HepG2 (cell line): ENCODE data around the gene KNCN. TPM values are rescaled to one million over a fixed set of nuclear protein-coding genes. Genes with fewer than 3 reads are reported as not detected.

Source experiments
- ATAC-seq: fragments of 200-7000 bp; cut with Tn5 transposase; 3 replicates; pipeline ENCODE4 v1.9.1; 2020; ENCODE audit warnings: mild to moderate bottlenecking, moderate library complexity
- BruUV-seq: library from RNA; stranded (reverse); fragments of 400-500 nt; replicated peaks from 2 replicates; lab custom pipeline; 2021; lab: Mats Ljungman, UMichigan
- CTCF ChIA-PET: fragments of 300-600 bp; formaldehyde crosslinking; extraction: SDS; loops from one replicate; lab custom pipeline; 2021; ENCODE audit warnings: low total read pairs, inconsistent platforms, low intra/inter-chr PET ratio; lab: Yijun Ruan, JAX
- POLR2A ChIA-PET: fragments of 350-600 bp; sonication (Branson Sonifier 250); formaldehyde crosslinking; loops from one replicate; lab custom pipeline; 2020; ENCODE audit warnings: antibody characterized with exemption, inconsistent platforms; lab: Yijun Ruan, JAX
- DNase-seq: peaks from one replicate; pipeline ENCODE4 v3.0.0-alpha.2; 2015; ENCODE audit warnings: low spot score
- FAIRE-seq: peaks from 3 replicates; lab custom pipeline; 2011; peaks lifted over from hg19 to GRCh38; lab: Jason Lieb, UNC
- H2AFZ ChIP-seq: one replicate; pipeline ENCODE4 v1.6.1; 2011; ENCODE audit warnings: low read length, inconsistent platforms
- H3K27ac ChIP-seq: fragments of 300-600 bp; 3 replicates; pipeline ENCODE4 v1.8.0; 2011; ENCODE audit warnings: mixed run types, mild to moderate bottlenecking, mixed read lengths, low read length, inconsistent platforms; ENCODE audit not compliant: insufficient read depth; ENCODE audit errors: extremely low read length
- H3K27me3 ChIP-seq, 2 experiments: fragments of 200-600 bp in 1 of 2; 2 replicates in 1 of 2; 3 replicates in 1 of 2; pipeline versions ENCODE4 v1.6.0 to v1.8.0; 2011; ENCODE audit warnings: low read length in 2 of 2, mild to moderate bottlenecking in 2 of 2, moderate library complexity in 2 of 2, inconsistent platforms in 1 of 2; ENCODE audit not compliant: insufficient read depth in 2 of 2, control insufficient read depth in 1 of 2
- H3K36me3 ChIP-seq, 2 experiments: fragments of 200-600 bp in 1 of 2; replicated peaks in 1 of 2; 2 replicates in 1 of 2; 3 replicates in 1 of 2; pipeline versions ENCODE4 v1.5.1 to v1.8.0; 2011; ENCODE audit warnings: low read length in 2 of 2, inconsistent platforms in 1 of 2; ENCODE audit not compliant: insufficient read depth in 2 of 2, control insufficient read depth in 1 of 2
- H3K4me1 ChIP-seq: 2 replicates; pipeline ENCODE4 v1.5.1; 2012; ENCODE audit warnings: low read length, inconsistent platforms; ENCODE audit not compliant: insufficient read depth
- H3K4me2 ChIP-seq: 2 replicates; pipeline ENCODE4 v1.6.0; 2011; ENCODE audit warnings: low read depth, low read length, inconsistent platforms
- H3K4me3 ChIP-seq, 3 experiments: fragments of 200-600 bp in 1 of 3; sonication (generic), shearing (Covaris generic) in 1 of 3; replicated peaks in 1 of 3; 2 replicates each; pipeline ENCODE4 v1.5.1; 2011 to 2016; ENCODE audit warnings: low read length in 3 of 3, inconsistent platforms in 2 of 3, low read depth in 2 of 3, mild to moderate bottlenecking in 2 of 3, control low read depth in 1 of 3, mixed read lengths in 1 of 3; ENCODE audit not compliant: insufficient read depth in 1 of 3
- H3K79me2 ChIP-seq: one replicate; pipeline ENCODE4 v1.6.1; 2011; ENCODE audit warnings: low read length, inconsistent platforms; ENCODE audit not compliant: insufficient read depth
- H3K9ac ChIP-seq: 2 replicates; pipeline ENCODE4 v1.6.0; 2011; ENCODE audit warnings: mild to moderate bottlenecking, low read depth, low read length, inconsistent platforms; ENCODE audit not compliant: insufficient read depth
- H3K9me3 ChIP-seq: 2 replicates; pipeline ENCODE4 v1.5.1; 2012; ENCODE audit warnings: mild to moderate bottlenecking, low read length
- H4K20me1 ChIP-seq: 2 replicates; pipeline ENCODE4 v1.6.0; 2011; ENCODE audit warnings: inconsistent platforms, mild to moderate bottlenecking, low read length, moderate library complexity; ENCODE audit not compliant: insufficient read depth
- HNRNPK ChIP-seq: fragments of 200-400 bp; formaldehyde crosslinking; IDR thresholded peaks from 2 replicates; pipeline ENCODE4 v1.6.1; 2018; ENCODE audit warnings: low read length, low read depth, moderate library complexity, mild to moderate bottlenecking; ENCODE audit not compliant: poor library complexity, severe bottlenecking
- MED13 ChIP-seq: sonication (generic); formaldehyde crosslinking; IDR thresholded peaks from 2 replicates; pipeline ENCODE4 v1.5.0; 2020; ENCODE audit warnings: missing genetic modification reagents
- MIER2 ChIP-seq: IDR thresholded peaks from 2 replicates; pipeline ENCODE4 v1.6.1; 2016; ENCODE audit warnings: missing biosample characterization, missing genetic modification reagents
- NR3C1 ChIP-seq: sonication (generic); formaldehyde crosslinking; IDR thresholded peaks from 2 replicates; pipeline ENCODE4 v1.4.0; 2020; ENCODE audit warnings: missing genetic modification reagents
- SMAD9 ChIP-seq: sonication (generic); formaldehyde crosslinking; IDR thresholded peaks from 2 replicates; pipeline ENCODE4 v1.5.1; 2020; ENCODE audit warnings: mild to moderate bottlenecking, missing genetic modification reagents
- XBP1 ChIP-seq: sonication (generic); formaldehyde crosslinking; IDR thresholded peaks from 2 replicates; pipeline ENCODE4 v1.5.0; 2020; ENCODE audit warnings: missing genetic modification reagents
- ZBTB7B ChIP-seq: sonication (generic); formaldehyde crosslinking; IDR thresholded peaks from 2 replicates; pipeline ENCODE4 v1.4.0; 2020; ENCODE audit warnings: missing genetic modification reagents
- ZFP37 ChIP-seq: sonication (generic); formaldehyde crosslinking; IDR thresholded peaks from 2 replicates; pipeline ENCODE4 v1.4.0; 2020; ENCODE audit warnings: missing genetic modification reagents, borderline replicate concordance
- ZKSCAN8 ChIP-seq: IDR thresholded peaks from 2 replicates; pipeline ENCODE4 v1.6.1; 2016; ENCODE audit warnings: borderline replicate concordance, missing genetic modification reagents, missing compliant biosample characterization
- ZNF256 ChIP-seq: sonication (generic); formaldehyde crosslinking; conservative IDR thresholded peaks from 2 replicates; pipeline ENCODE4 v1.4.0; 2020; ENCODE audit warnings: missing genetic modification reagents
- ZNF44 ChIP-seq: sonication (generic); formaldehyde crosslinking; IDR thresholded peaks from 2 replicates; pipeline ENCODE4 v1.5.1; 2020; ENCODE audit warnings: mild to moderate bottlenecking, missing genetic modification reagents
- ZNF558 ChIP-seq: sonication (generic); formaldehyde crosslinking; IDR thresholded peaks from 2 replicates; pipeline ENCODE4 v1.9.0; 2022; ENCODE audit warnings: mild to moderate bottlenecking, missing genetic modification reagents, borderline replicate concordance
- ZNF670 ChIP-seq: sonication (generic); formaldehyde crosslinking; IDR thresholded peaks from 2 replicates; pipeline ENCODE4 v1.8.0; 2022; ENCODE audit warnings: mild to moderate bottlenecking, missing genetic modification reagents, borderline replicate concordance
- ZNF709 ChIP-seq: sonication (generic); formaldehyde crosslinking; IDR thresholded peaks from 2 replicates; pipeline ENCODE4 v1.5.0; 2020; ENCODE audit warnings: mild to moderate bottlenecking, missing genetic modification reagents
- WGBS: methylation state at CpG from one replicate; pipeline ENCODE4 v1.1.6; 2017; ENCODE audit warnings: low lambda C conversion rate; 5-methylcytosine and 5-hydroxymethylcytosine counted together
- in situ Hi-C: cut with HindIII; loops from 2 replicates; pipeline ENCODE4 v1.10.0; 2017; ENCODE audit warnings: low pct_unique_long_range_greater_than_20kb; ENCODE audit not compliant: extremely low pct_ligation_motif_present
- intact Hi-C: fragments of 100-400 bp; cut with micrococcal nuclease; formaldehyde crosslinking; loops from one replicate; pipeline ENCODE4 v1.10.0; 2022; ENCODE audit not compliant: unreplicated experiment
- polyA plus RNA-seq, 8 experiments: library from polyadenylated mRNA; depleted of rRNA in 3 of 8; stranded (reverse) in 7 of 8; unstranded in 1 of 8; fragments of >200 nt; fragmentation: Illumina TruSeq in 4 of 8; extraction: Trizol in 4 of 8; gene quantifications; 2 replicates each; pipeline versions ENCODE4 v1.2.1 to v1.2.3, GENCODE V29; 2011 to 2016; ENCODE audit warnings: low read depth in 4 of 8, missing spikeins in 1 of 8, mixed read lengths in 1 of 8; ENCODE audit not compliant: insufficient read depth in 1 of 8
- total RNA-seq, 5 experiments: library from RNA; depleted of rRNA; stranded (reverse); fragments of >200 nt; fragmentation: Illumina TruSeq; extraction: Trizol; gene quantifications; 2 replicates each; pipeline ENCODE4 v1.2.3, GENCODE V29; 2016; ENCODE audit warnings: low read depth in 1 of 5

The KNCN gene
- total and polyA plus RNA-seq, 2 of the 13 experiments (the other 11 are each of a cell fraction or from before 2014, with no cell fraction given), result not detected

DNA sequence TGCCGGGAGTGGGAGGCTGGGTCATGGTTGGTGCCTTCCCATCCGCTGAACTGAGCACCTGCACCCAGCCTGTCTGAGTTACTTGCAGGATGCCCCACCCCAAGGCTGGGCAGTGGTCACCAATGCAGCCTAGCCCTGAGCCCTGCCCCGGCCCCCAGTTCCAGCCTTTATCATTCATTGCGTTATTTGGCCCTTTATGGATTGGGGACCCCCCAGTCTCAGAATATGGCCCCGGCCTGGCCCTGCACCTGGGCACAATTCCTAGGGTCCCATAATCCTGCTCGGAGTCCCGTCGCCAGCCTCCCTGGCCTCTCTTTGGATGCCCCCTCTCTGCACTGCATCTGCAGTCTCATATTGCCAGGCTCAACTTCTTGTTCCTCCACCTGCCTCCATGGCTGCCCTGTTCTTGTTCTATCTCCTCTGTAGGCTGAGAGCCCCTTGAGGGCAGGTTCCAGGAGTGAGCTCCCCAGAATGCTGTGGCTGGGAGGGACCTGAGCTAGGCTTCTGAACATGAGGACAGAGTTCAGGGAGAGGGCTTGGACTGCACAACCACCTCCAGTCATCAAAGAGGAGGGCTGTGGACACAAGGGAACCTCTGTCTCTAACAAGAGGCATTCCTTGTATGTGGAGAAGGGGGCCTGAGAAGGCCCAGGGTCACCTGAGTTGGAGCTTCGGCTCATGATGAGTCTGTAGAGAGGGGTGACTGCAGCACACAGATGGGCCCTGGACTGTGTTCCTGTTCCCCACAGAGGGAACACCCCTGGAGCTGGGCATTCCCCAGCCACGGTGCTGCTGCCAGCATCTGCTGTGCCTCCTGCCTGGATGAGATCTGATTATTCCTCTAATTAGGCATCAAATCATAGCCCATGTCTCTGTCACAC is 1.1 kb upstream of the KNCN start (continued):
- TF ChIP-seq ZNF256 (CRISPR knock-in tag) (no peak), XBP1 (CRISPR knock-in tag) (no peak), ZKSCAN8 (CRISPR knock-in tag) (no peak), NR3C1 (CRISPR knock-in tag) (no peak)

- no peak overlapping the region for H2AFZ ChIP-seq
- CTCF ChIA-PET, result no interaction called here
- H3K4me3 ChIP-seq, result no peak overlapping the region
- POLR2A ChIA-PET, result no interaction called here
- WGBS, result 69% methylated on average over 15 of the region's 17 CpGs
- DNase-seq (no peak), FAIRE-seq (no peak), ATAC-seq (no peak)
- TF ChIP-seq ZNF709 (CRISPR knock-in tag), result no peak
- no peak for TF ChIP-seq ZNF670 (CRISPR knock-in tag)
- TF ChIP-seq ZBTB7B (CRISPR knock-in tag), result no peak
- no peak for TF ChIP-seq ZFP37
- TF ChIP-seq ZNF558 (CRISPR knock-in tag), result no peak
- no peak for TF ChIP-seq MIER2
- TF ChIP-seq MED13, result no peak
- TF ChIP-seq HNRNPK, result no peak
- no peak for TF ChIP-seq SMAD9 (CRISPR knock-in tag)
- TF ChIP-seq ZNF44 (CRISPR knock-in tag), result no peak
- H3K27ac ChIP-seq, result no peak overlapping the region
- no TSS peak for BruUV-seq
- H3K27me3 ChIP-seq, result peaks cover 3 to 38% of the 10 kb centered on the region in 2 experiments; a peak in 3 of 5 replicates
- no peaks in the 10 kb centered on the region for H3K36me3 ChIP-seq
- H3K4me1 ChIP-seq, result peaks cover 11% of the 10 kb centered on the region; the same call in 1 of the 2 replicates
- no peaks in the 10 kb centered on the region for H4K20me1 ChIP-seq
- H3K79me2 ChIP-seq, result no peaks in the 10 kb centered on the region
- H3K4me2 ChIP-seq, result no peak overlapping the region
- intact Hi-C loops, result loop anchor here (10.0 kb wide), 1 partner anchor 174 kb away; no protein-coding TSS in a partner anchor
- in situ Hi-C loops, result no loop called here
- no peaks in the 10 kb centered on the region for H3K9me3 ChIP-seq
- no peak overlapping the region for H3K9ac ChIP-seq
These were observed 656 bp downstream of the KNCN start for GRCh38 chr1:46550751-46551231.
